Activated CD8-positive, alpha-beta memory T cell treated with anti-CD3 and anti-CD28 coated beads, Interleukin-2, amount 10 ng/mL, durations not matched to agents 7 days and 5 days (primary cell): ENCODE data around the gene PIK3R1. TPM values are rescaled to one million over a fixed set of nuclear protein-coding genes. Genes with fewer than 3 reads are reported as not detected.

Experiments
- ATAC-seq: fragments of 150-1000 bp; cut with Tn5 transposase; one replicate; pipeline ENCODE4 v1.10.0; 2021; ENCODE audit warnings: moderate library complexity
- CTCF ChIA-PET: fragments of 350-600 bp; sonication (Branson Sonifier 250); formaldehyde crosslinking; loops from one replicate; lab custom pipeline; 2021; ENCODE audit warnings: antibody characterized with exemption; lab: Charles Lee
- DNase-seq: peaks from one replicate; pipeline ENCODE4 v3.0.0-alpha.2; 2020
- H3K27ac Mint-ChIP-seq: one replicate; pipeline ENCODE4 v1.8.0; 2021; ENCODE audit warnings: mild to moderate bottlenecking, mixed read lengths
- H3K27me3 Mint-ChIP-seq: one replicate; pipeline ENCODE4 v1.8.0; 2021; ENCODE audit warnings: mixed read lengths
- H3K36me3 Mint-ChIP-seq: one replicate; pipeline ENCODE4 v1.8.0; 2021; ENCODE audit warnings: mild to moderate bottlenecking, mixed read lengths
- H3K4me1 Mint-ChIP-seq: one replicate; pipeline ENCODE4 v1.8.0; 2021; ENCODE audit warnings: mixed read lengths
- H3K4me3 Mint-ChIP-seq: one replicate; pipeline ENCODE4 v1.8.0; 2021; ENCODE audit warnings: mild to moderate bottlenecking, moderate library complexity, mixed read lengths
- H3K9me3 Mint-ChIP-seq: one replicate; pipeline ENCODE4 v1.8.0; 2022; ENCODE audit warnings: low read depth, mixed read lengths
- total RNA-seq, 2 experiments: library from RNA; stranded (reverse); gene quantifications; one replicate each; pipeline ENCODE4 v1.2.3, GENCODE V29; 2021

Gene PIK3R1
- total RNA-seq, 2 experiments from 2014 or later = 78.4 to 84.7 TPM

DNA sequence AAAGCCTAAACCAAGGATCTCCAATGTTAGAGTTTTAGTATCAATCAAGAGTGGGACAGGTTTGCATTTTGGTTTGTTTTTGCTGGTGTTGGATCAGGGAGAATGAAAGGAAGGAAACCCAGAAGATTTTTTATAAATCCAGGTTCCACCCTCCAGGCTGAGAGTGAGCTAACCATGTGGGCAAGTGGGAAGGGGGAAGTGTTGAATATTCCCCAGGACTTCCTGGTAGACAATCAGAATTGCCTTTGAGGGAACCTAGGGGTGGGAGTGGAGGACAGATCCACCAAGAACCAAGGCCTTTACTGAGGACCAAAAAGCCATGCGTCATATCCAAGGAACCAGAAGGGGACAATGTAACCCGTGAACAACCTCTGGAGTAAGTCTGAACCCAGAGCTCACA lies 33.5 kb upstream of the PIK3R1 start:
- DNase-seq (no peak), ATAC-seq (no peak)
- Mint-ChIP-seq H3K9me3 (no peaks in the 10 kb centered on the region), H3K4me3 (no peak overlapping the region), H3K27ac (no peak overlapping the region), H3K4me1 (peaks cover 8% of the 10 kb centered on the region), H3K36me3 (no peaks in the 10 kb centered on the region), H3K27me3 (no peaks in the 10 kb centered on the region)
- CTCF ChIA-PET = no interaction called here

DNA sequence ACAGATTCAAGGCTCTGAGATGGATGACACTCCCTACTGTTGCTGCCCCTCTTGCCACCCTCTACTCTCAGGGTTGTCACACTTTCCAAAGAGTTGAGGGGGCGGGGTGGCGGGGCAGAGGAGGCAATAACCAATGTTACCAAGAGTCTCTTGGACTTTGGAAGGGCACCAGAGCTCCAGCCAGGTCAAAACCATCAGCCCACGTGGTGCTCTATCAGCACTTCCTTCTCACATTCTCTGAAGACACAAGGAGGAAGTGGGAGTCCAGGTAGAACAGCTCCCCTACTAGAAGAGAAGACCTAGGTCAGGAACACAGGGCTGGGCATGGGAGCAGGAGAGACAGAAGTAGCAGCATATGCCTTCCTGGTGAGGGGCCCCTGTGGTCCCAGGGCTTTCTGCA lies 33.0 kb upstream of the PIK3R1 start:
- H3K9me3 Mint-ChIP-seq = no peaks in the 10 kb centered on the region
- no peak for DNase-seq
- H3K27me3 Mint-ChIP-seq = no peaks in the 10 kb centered on the region
- peaks cover 5% of the 10 kb centered on the region for H3K4me1 Mint-ChIP-seq
- CTCF ChIA-PET = no interaction called here
- H3K36me3 Mint-ChIP-seq = no peaks in the 10 kb centered on the region
- no peak for ATAC-seq
- no peak overlapping the region for H3K27ac Mint-ChIP-seq
- no peak overlapping the region for H3K4me3 Mint-ChIP-seq

DNA sequence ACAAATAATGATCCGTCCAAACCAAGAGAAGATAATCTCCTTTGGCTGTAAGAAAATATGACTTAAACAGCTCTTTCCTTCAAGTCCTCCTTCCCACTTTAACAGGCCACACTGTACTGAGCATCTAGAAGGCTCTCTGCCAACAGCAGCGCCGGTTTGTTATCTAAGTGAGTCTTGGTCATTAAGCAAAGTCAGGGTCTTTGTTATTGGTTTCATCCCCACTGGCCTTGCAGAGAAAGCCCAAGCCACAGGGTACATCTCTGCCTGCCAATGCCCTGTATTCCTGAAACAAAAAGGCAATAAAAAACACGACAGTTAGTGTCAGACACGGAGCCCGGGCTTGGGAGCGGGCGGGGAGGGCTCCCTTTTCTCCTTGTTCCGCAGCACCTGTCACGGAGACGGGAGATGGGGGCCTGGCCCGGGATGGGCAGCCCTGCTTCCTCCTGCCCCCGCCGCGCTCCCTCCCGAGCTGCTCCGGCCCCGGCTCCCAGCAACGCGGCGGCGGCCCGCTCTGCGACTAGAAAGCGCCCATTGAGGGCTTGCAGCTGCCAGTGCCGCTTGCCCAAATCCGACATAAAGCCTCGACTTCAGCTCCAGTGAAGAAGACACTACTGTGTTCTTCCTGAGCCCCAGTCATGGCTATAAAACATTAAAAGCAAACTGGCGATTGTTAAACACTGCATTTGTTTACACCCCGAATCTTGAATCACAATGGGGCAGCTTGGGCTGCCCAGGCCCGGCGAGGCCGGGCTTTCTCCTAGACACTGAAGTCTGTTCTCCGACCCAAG lies 28.1 kb upstream of the PIK3R1 start:
- Mint-ChIP-seq H3K4me1 (no peaks in the 10 kb centered on the region), H3K9me3 (no peaks in the 10 kb centered on the region), H3K27ac (no peak overlapping the region), H3K27me3 (no peaks in the 10 kb centered on the region), H3K36me3 (no peaks in the 10 kb centered on the region), H3K4me3 (no peak overlapping the region)
- DNase-seq (no peak), ATAC-seq (no peak)
- CTCF ChIA-PET = interaction anchor here (0.6 kb wide), 1 partner anchor 28 kb away, joined by 3 read pairs; no protein-coding TSS in a partner anchor

DNA sequence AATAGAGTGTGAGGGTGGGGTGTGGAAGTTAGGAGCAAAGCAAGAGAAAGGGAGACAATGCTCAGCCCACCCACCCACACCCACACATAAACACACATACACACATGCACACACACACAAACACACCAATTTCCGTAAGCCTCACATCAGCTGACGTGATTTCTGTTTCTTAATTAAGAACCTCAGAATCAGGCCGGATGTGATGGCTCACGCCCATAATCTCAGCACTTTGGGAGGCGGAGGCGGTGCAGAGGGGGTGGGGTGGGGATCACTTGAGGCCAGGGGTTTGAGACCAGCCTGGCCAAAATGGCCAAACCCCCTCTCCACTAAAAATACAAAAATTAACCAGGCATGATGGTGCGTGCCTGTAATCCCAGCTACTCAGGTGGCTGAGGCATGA lies 26.4 kb upstream of the PIK3R1 start:
- H3K4me1 Mint-ChIP-seq = peaks cover under 1% of the 10 kb centered on the region
- DNase-seq (no peak), ATAC-seq (no peak)
- CTCF ChIA-PET = interaction anchor here (0.6 kb wide), 1 partner anchor 10 kb away, joined by 3 read pairs; no protein-coding TSS in a partner anchor
- no peak overlapping the region for H3K4me3 Mint-ChIP-seq
- no peaks in the 10 kb centered on the region for H3K36me3 Mint-ChIP-seq
- H3K9me3 Mint-ChIP-seq = no peaks in the 10 kb centered on the region
- H3K27me3 Mint-ChIP-seq = no peaks in the 10 kb centered on the region
- H3K27ac Mint-ChIP-seq = no peak overlapping the region

DNA sequence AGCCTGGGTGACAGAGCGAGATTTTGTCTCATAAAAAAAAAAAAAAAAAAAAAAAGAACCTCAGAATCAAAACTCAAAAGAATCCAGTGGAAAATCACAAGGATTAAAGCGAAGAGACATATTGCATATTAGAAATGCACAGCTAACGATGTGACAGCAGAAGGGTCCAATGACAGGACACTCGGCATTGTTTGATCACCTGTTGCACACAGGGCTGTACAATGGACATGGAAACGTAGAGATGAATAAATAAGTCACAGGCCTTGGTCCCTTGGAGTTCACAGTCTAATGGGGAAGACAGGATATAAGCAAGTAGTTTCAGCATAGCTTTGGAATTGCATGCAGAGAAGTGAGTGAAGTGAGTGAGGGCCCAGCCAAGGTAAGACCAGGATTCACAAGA lies 25.9 kb upstream of the PIK3R1 start:
- peaks cover 3% of the 10 kb centered on the region for H3K4me1 Mint-ChIP-seq
- H3K9me3 Mint-ChIP-seq = no peaks in the 10 kb centered on the region
- H3K27me3 Mint-ChIP-seq = no peaks in the 10 kb centered on the region
- no peak overlapping the region for H3K4me3 Mint-ChIP-seq
- ATAC-seq = no peak
- H3K36me3 Mint-ChIP-seq = no peaks in the 10 kb centered on the region
- CTCF ChIA-PET = interaction anchor here (0.6 kb wide), 1 partner anchor 10 kb away, joined by 3 read pairs; no protein-coding TSS in a partner anchor
- DNase-seq = no peak
- no peak overlapping the region for H3K27ac Mint-ChIP-seq

DNA sequence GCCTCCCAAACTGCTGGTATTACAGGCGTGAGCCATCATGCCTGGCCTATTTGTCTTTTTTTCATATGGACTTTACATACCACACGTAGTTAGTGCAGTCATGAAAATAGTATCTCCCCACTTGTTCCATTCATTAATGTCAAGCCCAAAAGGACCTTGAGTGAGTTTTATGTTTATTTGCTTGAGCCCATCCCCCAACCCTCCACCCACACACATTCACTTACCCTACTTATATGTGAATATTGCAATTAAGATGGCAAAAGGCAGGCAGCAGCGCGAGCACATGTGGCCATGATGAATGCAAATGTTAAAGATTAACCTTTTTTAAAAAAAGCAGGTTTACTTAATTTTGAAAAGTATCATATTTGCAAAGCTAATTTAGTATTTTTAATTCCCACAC lies 24.9 kb upstream of the PIK3R1 start:
- Mint-ChIP-seq H3K4me1 (peaks cover 11% of the 10 kb centered on the region), H3K4me3 (no peak overlapping the region)
- CTCF ChIA-PET = interaction anchor here (1.5 kb wide), 1 partner anchor 82 kb away, joined by 3 read pairs; no protein-coding TSS in a partner anchor

DNA sequence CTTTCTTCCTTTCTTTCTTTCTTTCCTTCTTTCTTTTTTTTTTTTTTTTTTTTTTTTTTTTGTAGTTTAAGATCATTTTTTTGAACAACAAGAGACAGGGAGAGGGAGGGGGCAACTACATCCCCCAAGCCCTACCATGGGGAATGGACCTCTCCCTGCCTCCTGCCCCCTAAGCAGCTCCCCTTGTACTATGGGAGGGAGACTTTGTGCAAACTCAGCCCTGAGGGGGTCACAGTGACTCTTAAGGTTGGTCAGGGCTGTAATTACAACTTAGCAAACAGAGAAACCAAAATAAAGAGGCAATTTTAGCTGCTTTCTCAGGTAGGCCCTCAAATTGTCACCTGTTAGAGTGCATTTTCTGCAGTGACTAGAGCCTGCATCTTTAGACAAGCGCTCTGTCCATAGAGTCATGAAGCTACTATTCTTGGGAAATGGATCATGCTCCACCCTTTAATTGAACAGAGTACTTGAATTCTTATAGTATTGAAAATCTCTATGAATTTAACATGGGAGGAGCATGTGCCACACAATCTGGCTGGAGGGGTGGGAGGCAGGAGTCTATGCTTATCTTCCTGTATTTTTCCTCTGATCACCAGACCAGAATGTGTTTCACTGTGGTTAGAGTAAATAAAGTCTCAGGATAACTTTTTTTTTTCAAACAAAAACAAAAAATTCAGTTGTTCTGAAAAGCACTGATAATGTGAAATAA lies 24.3 kb upstream of the PIK3R1 start:
- peaks cover 12% of the 10 kb centered on the region for H3K4me1 Mint-ChIP-seq
- no peak overlapping the region for H3K27ac Mint-ChIP-seq
- no peak overlapping the region for H3K4me3 Mint-ChIP-seq
- ATAC-seq = no peak
- H3K9me3 Mint-ChIP-seq = no peaks in the 10 kb centered on the region
- no peaks in the 10 kb centered on the region for H3K36me3 Mint-ChIP-seq
- H3K27me3 Mint-ChIP-seq = no peaks in the 10 kb centered on the region
- no peak for DNase-seq
- CTCF ChIA-PET = interaction anchor here (1.5 kb wide), 1 partner anchor 81 kb away, joined by 3 read pairs; no protein-coding TSS in a partner anchor

More for the DNA sequence above, 24.9 kb upstream of the PIK3R1 start:
- no peaks in the 10 kb centered on the region for H3K36me3 Mint-ChIP-seq
- no peaks in the 10 kb centered on the region for H3K9me3 Mint-ChIP-seq
- H3K27me3 Mint-ChIP-seq = no peaks in the 10 kb centered on the region
- DNase-seq = no peak
- H3K27ac Mint-ChIP-seq = no peak overlapping the region
- no peak for ATAC-seq

DNA sequence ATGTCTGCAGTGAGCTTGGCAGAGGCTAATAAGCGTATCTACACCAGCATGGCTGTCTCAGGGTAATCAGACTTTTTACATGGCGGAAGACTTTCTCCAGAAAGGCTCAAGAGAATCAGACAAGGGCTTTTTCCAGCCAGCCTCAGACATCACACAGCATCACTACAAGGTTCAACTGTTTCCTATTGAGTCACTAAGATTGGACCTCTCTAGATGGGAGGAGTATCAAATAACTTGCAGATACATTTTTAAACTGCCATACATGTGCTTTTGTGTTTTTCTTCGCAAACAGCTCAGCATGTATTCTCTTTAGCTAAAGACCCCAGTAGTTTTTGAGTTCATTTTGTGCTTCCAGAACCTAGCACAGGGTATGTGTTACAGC lies 22.9 kb upstream of the PIK3R1 start:
- no peaks in the 10 kb centered on the region for H3K36me3 Mint-ChIP-seq
- no peaks in the 10 kb centered on the region for H3K9me3 Mint-ChIP-seq
- no peak for DNase-seq
- peaks cover 12% of the 10 kb centered on the region for H3K4me1 Mint-ChIP-seq
- no peak overlapping the region for H3K4me3 Mint-ChIP-seq
- CTCF ChIA-PET = no interaction called here
- no peak for ATAC-seq
- no peaks in the 10 kb centered on the region for H3K27me3 Mint-ChIP-seq
- H3K27ac Mint-ChIP-seq = no peak overlapping the region

DNA sequence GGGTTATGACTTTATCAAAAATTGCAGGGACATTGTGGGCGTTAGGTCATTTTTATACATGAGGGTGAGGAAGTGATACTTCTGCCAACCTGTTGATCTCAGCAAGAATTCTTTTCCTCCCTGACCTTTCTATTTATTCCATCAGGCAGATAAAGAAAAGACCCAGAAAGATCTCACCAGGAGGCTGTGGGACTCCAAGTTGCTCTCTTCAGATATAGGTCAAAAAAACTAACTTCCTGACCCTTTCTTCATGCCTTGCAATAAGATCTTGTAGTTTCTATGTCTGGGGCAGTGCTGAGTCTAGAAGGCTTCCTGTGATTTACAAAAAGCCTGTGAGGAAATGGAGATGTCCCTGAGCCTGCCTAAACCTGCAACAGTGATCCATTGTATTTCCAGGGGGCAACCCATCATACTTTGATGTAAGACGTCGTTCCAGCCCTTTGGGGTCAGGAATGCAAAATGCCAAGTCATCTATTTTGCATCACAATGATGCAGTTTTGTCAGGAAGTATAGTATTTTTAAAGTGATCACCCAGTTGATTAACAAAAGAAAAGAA lies 22.0 kb upstream of the PIK3R1 start:
- Mint-ChIP-seq H3K27me3 (no peaks in the 10 kb centered on the region), H3K4me1 (peaks cover 12% of the 10 kb centered on the region), H3K9me3 (no peaks in the 10 kb centered on the region), H3K4me3 (no peak overlapping the region), H3K27ac (no peak overlapping the region), H3K36me3 (no peaks in the 10 kb centered on the region)
- ATAC-seq (no peak), DNase-seq (no peak)
- CTCF ChIA-PET = no interaction called here

DNA sequence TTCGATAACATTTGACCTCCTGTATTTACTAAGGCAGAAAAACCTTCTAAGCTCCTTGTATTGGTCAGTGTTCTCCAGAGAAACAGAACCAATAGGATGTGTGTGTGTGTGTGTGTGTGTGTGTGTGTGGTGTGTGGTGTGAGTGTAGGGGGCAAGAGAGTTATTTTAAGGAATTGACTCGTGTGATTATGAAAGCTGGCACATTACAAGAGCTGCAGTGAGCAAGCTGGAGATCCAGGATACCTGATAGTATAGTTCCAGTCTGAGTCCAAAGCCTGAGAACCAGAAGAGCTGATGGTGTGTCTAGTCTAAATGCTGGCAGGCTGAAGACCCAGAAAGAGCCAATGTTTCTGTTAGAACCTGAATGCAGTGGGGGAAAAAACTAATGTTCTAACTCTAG lies 21.2 kb upstream of the PIK3R1 start:
- Mint-ChIP-seq H3K36me3 (no peaks in the 10 kb centered on the region), H3K27ac (no peak overlapping the region), H3K27me3 (no peaks in the 10 kb centered on the region), H3K9me3 (no peaks in the 10 kb centered on the region), H3K4me1 (peaks cover 12% of the 10 kb centered on the region), H3K4me3 (no peak overlapping the region)
- no peak for DNase-seq
- no peak for ATAC-seq
- CTCF ChIA-PET = no interaction called here

DNA sequence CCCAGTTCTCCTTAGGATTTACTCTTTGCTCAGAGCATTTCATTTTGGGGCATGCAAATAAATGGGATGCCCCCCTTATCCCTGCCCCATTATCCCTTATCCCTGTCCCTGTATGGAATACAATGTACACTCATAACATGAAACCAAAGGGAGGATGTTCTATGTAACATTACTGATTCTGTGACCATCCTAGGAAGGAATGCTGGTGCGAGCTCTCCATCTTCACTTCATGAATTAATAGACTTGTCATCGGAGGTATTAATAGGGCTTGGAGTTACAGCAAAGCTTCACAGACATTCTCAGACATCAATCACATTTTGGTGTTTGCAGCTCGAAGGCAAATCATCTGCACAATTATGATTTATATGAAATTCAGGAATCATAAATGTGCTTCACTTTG lies 20.4 kb upstream of the PIK3R1 start:
- no peaks in the 10 kb centered on the region for H3K27me3 Mint-ChIP-seq
- H3K4me1 Mint-ChIP-seq = peaks cover 13% of the 10 kb centered on the region
- H3K9me3 Mint-ChIP-seq = no peaks in the 10 kb centered on the region
- no peak for ATAC-seq
- DNase-seq = no peak
- H3K27ac Mint-ChIP-seq = no peak overlapping the region
- CTCF ChIA-PET = no interaction called here
- H3K36me3 Mint-ChIP-seq = no peaks in the 10 kb centered on the region
- H3K4me3 Mint-ChIP-seq = no peak overlapping the region

DNA sequence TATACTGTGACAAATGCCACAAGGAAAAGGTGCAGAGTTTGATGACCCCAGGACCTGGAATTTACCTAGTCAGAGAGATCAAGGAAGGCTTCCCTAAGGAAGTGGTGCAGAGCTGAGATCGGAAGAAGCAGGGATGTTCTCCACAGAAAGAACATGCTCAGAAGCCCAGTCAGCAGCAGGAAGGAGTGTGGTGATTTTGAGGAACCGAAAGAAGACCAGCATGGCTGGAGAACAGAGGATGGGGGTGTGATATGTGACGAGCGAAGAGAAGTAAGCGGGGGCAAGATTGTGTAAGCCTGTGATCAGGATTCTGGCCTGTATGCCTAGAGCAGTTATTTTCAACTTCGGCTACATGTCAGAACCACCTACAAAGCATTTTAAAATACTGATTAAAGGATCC lies 18.7 kb upstream of the PIK3R1 start:
- Mint-ChIP-seq H3K36me3 (no peaks in the 10 kb centered on the region), H3K27me3 (no peaks in the 10 kb centered on the region), H3K4me3 (no peak overlapping the region), H3K4me1 (peaks cover 19% of the 10 kb centered on the region), H3K27ac (no peak overlapping the region), H3K9me3 (no peaks in the 10 kb centered on the region)
- CTCF ChIA-PET = no interaction called here
- ATAC-seq (no peak), DNase-seq (no peak)

DNA sequence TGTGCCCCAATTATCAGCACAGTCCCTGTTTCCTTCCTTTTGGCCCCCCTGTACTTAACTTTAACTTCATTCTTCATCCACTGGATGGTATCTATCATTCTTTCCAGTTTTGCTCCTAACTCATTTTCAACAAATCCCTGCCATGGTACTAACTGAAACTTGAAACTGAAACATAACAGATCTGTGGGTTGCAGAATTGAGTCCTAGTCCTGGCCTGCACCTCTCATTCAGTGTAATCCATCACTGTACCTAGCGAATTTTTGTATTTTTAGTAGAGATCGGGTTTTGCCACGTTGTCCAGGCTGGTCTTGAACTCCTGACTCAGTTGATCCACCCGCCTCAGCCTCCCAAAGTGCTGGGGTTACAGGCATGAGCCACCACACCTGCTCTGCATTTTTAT lies 15.3 kb upstream of the PIK3R1 start:
- ATAC-seq (peak; percentile 36), DNase-seq (no peak)
- CTCF ChIA-PET = no interaction called here
- Mint-ChIP-seq H3K4me3 (no peak overlapping the region), H3K9me3 (no peaks in the 10 kb centered on the region), H3K4me1 (peaks cover 10% of the 10 kb centered on the region), H3K27me3 (peaks cover 9% of the 10 kb centered on the region), H3K27ac (no peak overlapping the region), H3K36me3 (no peaks in the 10 kb centered on the region)
